ENCODE results near the gene CAMK2G. TPM values are rescaled to one million over a fixed set of nuclear protein-coding genes. Genes with fewer than 3 reads are reported as not detected.

Gene CAMK2G
- polyA plus RNA-seq, 2 of the 4 experiments (the other 2 are of a cell fraction): 22.6 to 25.5 TPM

- Histone ChIP-seq H3K4me2 (peak overlapping the region; percentile 85; the same call in 2 of the 3 replicates), H3K27ac (peak overlapping the region in 1 of 2 experiments; percentile 96; a peak in 2 of 6 replicates), H3K4me3 (no peak overlapping the region), H3K4me1 (peaks cover 40% of the 10 kb centered on the region), H3K9me3 (peaks cover 19% of the 10 kb centered on the region; the same call in 2 of the 3 replicates)
- DNase-seq (ENCODE audit: low read depth in 1 of 2, low spot score in 1 of 2): no peak
- WGBS (ENCODE audit: missing lambda C conversion rate): 94% methylated on average over 10 of the region's 10 CpGs
- no peak for ATAC-seq
- ChIA-PET CTCF (interaction anchor here (0.5 to 16.7 kb wide), 3 partner anchors 27 to 138 kb away, joined by 3 to 196 read pairs (median 28); no protein-coding TSS in a partner anchor), POLR2A (interaction anchor here (0.9 kb wide), 1 partner anchor 28 kb away, joined by 3 read pairs; no protein-coding TSS in a partner anchor)
- TF ChIP-seq HES2 (IDR thresholded peaks at IDR 0.05): no peak
- TF ChIP-seq SREBF2 (IDR thresholded peaks at IDR 0.05): no peak
- TF ChIP-seq CBX2 (IDR thresholded peaks at IDR 0.05; ENCODE audit: borderline replicate concordance, low read depth): no peak
- TF ChIP-seq JUN (IDR thresholded peaks at IDR 0.05): peak in 1 of 2 experiments; percentile 17; a peak in 1 of 5 replicates
- FAIRE-seq: no peak
These were observed 39.7 kb upstream of the CAMK2G start for GRCh38 chr10:73914036-73914435.

- no peak for TF ChIP-seq MAZ (IDR thresholded peaks at IDR 0.05; ENCODE audit: borderline replicate concordance, low read depth, low read length)
- no peak for TF ChIP-seq CTCF (IDR thresholded peaks at IDR 0.05)
- peak; percentile 5; the same call in 1 of the 2 replicates for TF ChIP-seq HDAC2 (IDR thresholded peaks at IDR 0.05)
- ATAC-seq (no peak), FAIRE-seq (no peak), DNase-seq (ENCODE audit: low read depth in 1 of 2, low spot score in 1 of 2) (peak in 1 of 2 experiments; percentile 49)
- Histone ChIP-seq H3K27ac (peak overlapping the region; percentile 91 to 96), H3K4me3 (peak overlapping the region; percentile 60), H3K9me3 (no peaks in the 10 kb centered on the region), H3K4me2 (peak overlapping the region; percentile 85), H3K4me1 (peaks cover 64% of the 10 kb centered on the region)
- CTCF ChIA-PET: interaction anchor here (1.2 to 16.7 kb wide), 5 partner anchors 9 to 32 kb away, joined by 3 to 196 read pairs (median 6); no protein-coding TSS in a partner anchor
- WGBS (ENCODE audit: missing lambda C conversion rate): 13% methylated on average over 7 of the region's 14 CpGs
- POLR2A ChIA-PET: interaction anchor here (2.9 kb wide), 1 partner anchor 24 kb away, joined by 25 read pairs; no protein-coding TSS in a partner anchor
These were observed 37.2 kb upstream of the CAMK2G start for GRCh38 chr10:73911553-73912004.

- TF ChIP-seq E2F6 (IDR thresholded peaks at IDR 0.05; ENCODE audit: borderline replicate concordance, low read depth): peak; percentile 64; the same call in 1 of the 2 replicates
- TF ChIP-seq BCL3 (IDR thresholded peaks at IDR 0.05): peak; percentile 92; the same call in 1 of the 3 replicates
- TF ChIP-seq JUN (IDR thresholded peaks at IDR 0.05): peak; percentile 37 to 94; a peak in 3 of 5 replicates
- peak; percentile 62 for TF ChIP-seq MAX (IDR thresholded peaks at IDR 0.05)
- peak; percentile 88 for TF ChIP-seq POLR2A (IDR thresholded peaks at IDR 0.05; ENCODE audit: low read length)
- TF ChIP-seq HDAC2 (IDR thresholded peaks at IDR 0.05): peak; percentile 56; the same call in 1 of the 2 replicates
- TF ChIP-seq RAD21 (conservative IDR thresholded peaks at IDR 0.05 in 1 of 2, IDR thresholded peaks at IDR 0.05 in 1 of 2): no peak; a peak in 2 of 5 replicates
- no peak for TF ChIP-seq NPAS2 (CRISPR knock-in tag; IDR thresholded peaks at IDR 0.05; ENCODE audit: borderline replicate concordance)
- TF ChIP-seq RNF2 (IDR thresholded peaks at IDR 0.05; ENCODE audit: borderline replicate concordance, low read depth): 0 out of 2 replicates have a peak, but pooled peaks have one; percentile 29
- FAIRE-seq (no peak), DNase-seq (ENCODE audit: low read depth in 1 of 2, low spot score in 1 of 2) (no peak), ATAC-seq (peak; percentile 24 to 58)
- WGBS (ENCODE audit: missing lambda C conversion rate): 3% methylated on average over 7 of the region's 74 CpGs
- Histone ChIP-seq H3K27ac (peak within 1 kb of the TSS; percentile 91 to 96), H3K4me3 (peak within 1 kb of the TSS; percentile 60), H3K4me1 (peaks cover 71% of the 10 kb centered on the region), H3K4me2 (peak within 1 kb of the TSS; percentile 85), H3K9me3 (no peaks in the 10 kb centered on the region)
- ChIA-PET CTCF (interaction anchor here (1.2 to 16.7 kb wide), 7 partner anchors 10 to 32 kb away, joined by 3 to 196 read pairs (median 6); no protein-coding TSS in a partner anchor), POLR2A (interaction anchor here (0.6 to 2.9 kb wide), 2 partner anchors 19 to 24 kb away, joined by 10 to 25 read pairs; no protein-coding TSS in a partner anchor)
These were observed 36.6 kb upstream of the CAMK2G start, which contains the start of gene PLAU for GRCh38 chr10:73910764-73911552. Gene PLAU (plus strand): TSS chr10:73911132. CDS start chr10:73911556, 424 bp downstream.
